Aorta (tissue), 5 donors: ENCODE measurements around the gene GOLT1B. TPM values are rescaled to one million over a fixed set of nuclear protein-coding genes. Genes with fewer than 3 reads are reported as not detected.

Experiments
- ATAC-seq: fragments of 200-7000 bp; cut with Tn5 transposase; one replicate; pipeline ENCODE4 v1.9.1; 2022; ENCODE audit warnings: moderate library complexity; ENCODE audit not compliant: low FRiP score
- DNase-seq, 2 donors: peaks; one replicate each; pipeline ENCODE4 v3.0.0-alpha.2; 2020
- H3K27ac ChIP-seq, 2 donors: one replicate each; pipeline ENCODE4 v1.5.1; 2013; ENCODE audit warnings: low read length in 2 of 2, mild to moderate bottlenecking in 2 of 2, moderate library complexity in 2 of 2, control low read depth in 1 of 2, inconsistent platforms in 1 of 2, low read depth in 1 of 2
- H3K27me3 ChIP-seq, 2 donors: one replicate each; pipeline ENCODE4 v1.6.1; 2013; ENCODE audit warnings: control low read depth in 1 of 2, low read length in 1 of 2, mild to moderate bottlenecking in 1 of 2, moderate library complexity in 1 of 2; ENCODE audit not compliant: insufficient read depth in 2 of 2, control insufficient read depth in 1 of 2
- H3K36me3 ChIP-seq, 2 donors: one replicate each; pipeline ENCODE4 v1.6.1; 2013; ENCODE audit warnings: control low read depth in 1 of 2, low read length in 1 of 2, mild to moderate bottlenecking in 1 of 2; ENCODE audit not compliant: insufficient read depth in 2 of 2, control insufficient read depth in 1 of 2
- H3K4me1 ChIP-seq, 2 donors: one replicate each; pipeline ENCODE4 v1.6.1; 2013; ENCODE audit warnings: low read length in 2 of 2, control low read depth in 1 of 2, mild to moderate bottlenecking in 1 of 2, moderate library complexity in 1 of 2; ENCODE audit not compliant: insufficient read depth in 2 of 2, control insufficient read depth in 1 of 2
- H3K4me3 ChIP-seq, 2 donors: one replicate each; pipeline ENCODE4 v1.5.1; 2013; ENCODE audit warnings: low read length in 2 of 2, control low read depth in 1 of 2, mild to moderate bottlenecking in 1 of 2
- H3K9me3 ChIP-seq: one replicate; pipeline ENCODE4 v1.6.1; 2013; ENCODE audit warnings: mild to moderate bottlenecking, low read length; ENCODE audit not compliant: control insufficient read depth
- WGBS, 2 donors: extraction: QIAGEN DNeasy Blood & Tissue Kit; methylation state at CpG; one replicate each; pipeline ENCODE4 v1.1.7; 2013; 5-methylcytosine and 5-hydroxymethylcytosine counted together
- intact Hi-C, 2 donors: fragments of 100-400 bp; cut with DNase I; formaldehyde crosslinking; loops; one replicate each; pipeline versions ENCODE4 v1.14.2 to v1.15.0; 2022
- polyA plus RNA-seq, 2 donors: library from polyadenylated mRNA; stranded (reverse); fragments of 200-250 nt; gene quantifications; one replicate each; pipeline ENCODE4 v1.2.3, GENCODE V29; 2013
- total RNA-seq, 2 donors: library from RNA; stranded (reverse); fragmentation: NEBNext Ultra II Directional; extraction: Animal tissue kit (Norgen Biotek cat#: 25700); gene quantifications; one replicate each; pipeline ENCODE4 v1.2.1, GENCODE V29; 2021
- donor health status: healthy with polysubstance abuse.
- donor health status: Bipolar disorder and iron deficiency.
- donor health status: DM: no; HTN: no; CAD: no.
- donor health status: DM: no; HTN: no; CAD: no.
- donor health status: DM: yes; HTN: yes; CAD: no.

Gene GOLT1B
- total and polyA plus RNA-seq, 4 donors, result 24.4 to 45.4 (median 35.3) TPM

- ATAC-seq, result no peak
- H3K27ac ChIP-seq, result no peak overlapping the region
- no peak overlapping the region for H3K4me3 ChIP-seq
- no peak for DNase-seq
- H3K4me1 ChIP-seq, result no peaks in the 10 kb centered on the region
- intact Hi-C loops, result no loop called here
- no peaks in the 10 kb centered on the region for H3K9me3 ChIP-seq
- 78 to 94% methylated on average over 3 of the region's 3 CpGs for WGBS, 2 donors
- peaks cover 7 to 12% of the 10 kb centered on the region in 2 donors for H3K36me3 ChIP-seq
- no peaks in the 10 kb centered on the region for H3K27me3 ChIP-seq
Measured at GRCh38 chr12:21476949-21477348, 24.6 kb upstream of the GOLT1B start.

- Histone ChIP-seq H3K36me3 (peaks cover 10 to 11% of the 10 kb centered on the region in 2 donors), H3K27me3 (no peaks in the 10 kb centered on the region), H3K27ac (no peak overlapping the region), H3K9me3 (no peaks in the 10 kb centered on the region), H3K4me3 (no peak overlapping the region), H3K4me1 (no peaks in the 10 kb centered on the region)
- no peak for ATAC-seq
- WGBS, 2 donors, result 89% methylated on average over 10 of the region's 10 CpGs
- DNase-seq, result no peak
- intact Hi-C loops, result no loop called here
Measured at GRCh38 chr12:21478756-21479455, 22.7 kb upstream of the GOLT1B start.

- DNase-seq (no peak), ATAC-seq (no peak)
- H3K36me3 ChIP-seq, result peaks cover 10 to 11% of the 10 kb centered on the region in 2 donors
- H3K9me3 ChIP-seq, result no peaks in the 10 kb centered on the region
- H3K27ac ChIP-seq, result no peak overlapping the region
- 51 to 67% methylated on average over 3 of the region's 3 CpGs for WGBS, 2 donors
- no peaks in the 10 kb centered on the region for H3K4me1 ChIP-seq
- no peaks in the 10 kb centered on the region for H3K27me3 ChIP-seq
- H3K4me3 ChIP-seq, result no peak overlapping the region
- intact Hi-C loops, result no loop called here
Measured at GRCh38 chr12:21483531-21483930, 18.1 kb upstream of the GOLT1B start.

GRCh38 chr12:21485998-21486397 lies 15.6 kb upstream of the GOLT1B start:
- intact Hi-C loops, result no loop called here

GRCh38 chr12:21499765-21500164 lies 1.8 kb upstream of the GOLT1B start:
- H3K9me3 ChIP-seq, result no peaks in the 10 kb centered on the region
- 38 to 56% methylated on average over 2 of the region's 2 CpGs for WGBS, 2 donors
- DNase-seq (no peak), ATAC-seq (no peak)
- no peaks in the 10 kb centered on the region for H3K27me3 ChIP-seq
- peaks cover 3 to 15% of the 10 kb centered on the region in 2 donors for H3K4me1 ChIP-seq
- H3K36me3 ChIP-seq, result peaks cover 4 to 6% of the 10 kb centered on the region in 2 donors
- no peak overlapping the region for H3K27ac ChIP-seq
- no peak overlapping the region for H3K4me3 ChIP-seq
- intact Hi-C loops, result loop anchor here (5.0 to 10.0 kb wide), 2 partner anchors 155 to 158 kb away; partner anchors contain the start of gene LDHB (in 2 of the 2)

More at GRCh38 chr12:21485998-21486397, 15.6 kb upstream of the GOLT1B start:
- Histone ChIP-seq H3K36me3 (peaks cover 6 to 10% of the 10 kb centered on the region in 2 donors), H3K27me3 (no peaks in the 10 kb centered on the region), H3K9me3 (no peaks in the 10 kb centered on the region), H3K4me1 (no peaks in the 10 kb centered on the region), H3K27ac (no peak overlapping the region), H3K4me3 (no peak overlapping the region)
- DNase-seq (no peak), ATAC-seq (no peak)

GRCh38 chr12:21500786-21501257 lies 767 bp upstream of the GOLT1B start:
- intact Hi-C loops, result loop anchor here (5.0 to 10.0 kb wide), 2 partner anchors 154 to 156 kb away; partner anchors contain the start of gene LDHB (in 2 of the 2)
- no peaks in the 10 kb centered on the region for H3K9me3 ChIP-seq
- no peaks in the 10 kb centered on the region for H3K27me3 ChIP-seq
- DNase-seq (no peak), ATAC-seq (no peak)
- peak overlapping the region; percentile 59 to 86 for H3K4me3 ChIP-seq
- peaks cover 3 to 15% of the 10 kb centered on the region in 2 donors for H3K4me1 ChIP-seq
- 4 to 5% methylated on average over 8 of the region's 8 CpGs for WGBS, 2 donors
- H3K36me3 ChIP-seq, result peaks cover under 1 to 6% of the 10 kb centered on the region in 2 donors
- peak overlapping the region in 1 of 2 donors; percentile 93 for H3K27ac ChIP-seq

GRCh38 chr12:21502164-21502496 lies 541 bp downstream of the GOLT1B start:
- peak in 1 of 2 donors; percentile 52 for DNase-seq
- H3K4me1 ChIP-seq, result peaks cover 3 to 15% of the 10 kb centered on the region in 2 donors
- peak overlapping the region; percentile 1 to 97 for H3K27ac ChIP-seq
- peaks cover 0 to 2% of the 10 kb centered on the region in 2 donors for H3K36me3 ChIP-seq
- intact Hi-C loops, result loop anchor here (5.0 to 10.0 kb wide), 2 partner anchors 153 to 155 kb away; partner anchors contain the start of gene LDHB (in 2 of the 2)
- peak; percentile 20 for ATAC-seq
- H3K27me3 ChIP-seq, result no peaks in the 10 kb centered on the region
- peak overlapping the region; percentile 70 to 91 for H3K4me3 ChIP-seq
- H3K9me3 ChIP-seq, result no peaks in the 10 kb centered on the region
- whole genome bisulfite sequencing, 2 donors, result 0 to 1% methylated on average over 14 of the region's 14 CpGs

- intact Hi-C loops, result loop anchor here (5.0 to 10.0 kb wide), 2 partner anchors 152 to 154 kb away; partner anchors contain the start of gene LDHB (in 2 of the 2)
Measured at GRCh38 chr12:21502872-21503271, 1.3 kb downstream of the GOLT1B start.

GRCh38 chr12:21505888-21506287 lies 4.3 kb downstream of the GOLT1B start:
- H3K27ac ChIP-seq, result no peak overlapping the region
- H3K9me3 ChIP-seq, result no peaks in the 10 kb centered on the region
- WGBS, 2 donors, result 25 to 54% methylated on average over 2 of the region's 2 CpGs
- no peaks in the 10 kb centered on the region for H3K27me3 ChIP-seq
- H3K36me3 ChIP-seq, result peaks cover 0 to 1% of the 10 kb centered on the region in 2 donors
- DNase-seq, result no peak
- peaks cover 0 to 10% of the 10 kb centered on the region in 2 donors for H3K4me1 ChIP-seq
- ATAC-seq, result no peak
- H3K4me3 ChIP-seq, result no peak overlapping the region
- intact Hi-C loops, result loop anchor here in 1 of 2 donors (10.0 kb wide), 1 partner anchor 149 kb away; the partner anchor contains the start of gene LDHB

More at GRCh38 chr12:21502872-21503271, 1.3 kb downstream of the GOLT1B start:
- no peaks in the 10 kb centered on the region for H3K27me3 ChIP-seq
- H3K4me3 ChIP-seq, result peak overlapping the region in 1 of 2 donors; percentile 91
- ATAC-seq, result no peak
- no peaks in the 10 kb centered on the region for H3K9me3 ChIP-seq
- peaks cover 3 to 15% of the 10 kb centered on the region in 2 donors for H3K4me1 ChIP-seq
- no peak for DNase-seq
- no peak overlapping the region for H3K27ac ChIP-seq
- WGBS, 2 donors, result 67 to 83% methylated on average over 1 of the region's 1 CpG
- no peaks in the 10 kb centered on the region for H3K36me3 ChIP-seq
